Measurements from ENCODE around the gene PSMD2. TPM values are rescaled to one million over a fixed set of nuclear protein-coding genes. Genes with fewer than 3 reads are reported as not detected.

Gene PSMD2
- polyA plus RNA-seq, 1 donor from 2014 or later: 319 TPM

DNA sequence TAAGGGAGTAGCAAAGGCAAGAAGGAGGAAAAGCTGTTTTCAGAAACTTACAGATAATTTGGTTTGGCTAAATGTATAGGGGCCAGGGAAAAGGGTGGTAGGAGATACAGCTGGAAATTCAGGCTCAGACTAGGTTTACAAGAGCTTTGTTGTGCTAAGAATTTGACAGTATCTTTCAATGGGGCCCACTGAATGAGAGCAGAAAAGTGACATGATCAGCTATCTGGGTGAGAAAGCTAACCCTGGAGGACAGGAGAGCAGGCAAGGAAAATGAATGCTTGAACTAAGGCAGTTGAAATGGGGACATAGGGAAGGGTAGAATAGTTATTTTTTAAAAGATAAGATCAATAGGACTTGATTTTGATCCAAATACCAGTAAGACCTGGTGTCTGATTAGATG lies 12.6 kb downstream of the PSMD2 start:
- TF ChIP-seq RAD21 (conservative IDR thresholded peaks at IDR 0.05) (no peak), SMC3 (conservative IDR thresholded peaks at IDR 0.05; ENCODE audit: poor library complexity) (no peak), POLR2AphosphoS5 (IDR thresholded peaks at IDR 0.05) (no peak)
- Histone ChIP-seq H3K9ac (ENCODE audit: low read length) (no peak overlapping the region), H3K27me3 (ENCODE audit: insufficient read depth, low read depth, low read length) (no peaks in the 10 kb centered on the region), H3K36me3 (ENCODE audit: insufficient read depth, low read length) (no peaks in the 10 kb centered on the region), H4K20me1 (ENCODE audit: insufficient read depth) (no peaks in the 10 kb centered on the region), H2AFZ (ENCODE audit: low read depth, low read length) (no peak overlapping the region), H3K9me2 (ENCODE audit: insufficient read depth, low read length) (no peaks in the 10 kb centered on the region), H3K79me2 (replicated peaks; ENCODE audit: insufficient read depth, low read length) (peaks cover 14% of the 10 kb centered on the region), H3K4me3 (ENCODE audit: low read length) (no peak overlapping the region), H3K9me3 (ENCODE audit: low read length) (no peaks in the 10 kb centered on the region), H3K4me2 (ENCODE audit: low read length) (no peak overlapping the region), H3K27ac (ENCODE audit: low read length) (no peak overlapping the region), H3F3A (ENCODE audit: insufficient read depth, low read length, poor library complexity, severe bottlenecking) (no peaks in the 10 kb centered on the region)

DNA sequence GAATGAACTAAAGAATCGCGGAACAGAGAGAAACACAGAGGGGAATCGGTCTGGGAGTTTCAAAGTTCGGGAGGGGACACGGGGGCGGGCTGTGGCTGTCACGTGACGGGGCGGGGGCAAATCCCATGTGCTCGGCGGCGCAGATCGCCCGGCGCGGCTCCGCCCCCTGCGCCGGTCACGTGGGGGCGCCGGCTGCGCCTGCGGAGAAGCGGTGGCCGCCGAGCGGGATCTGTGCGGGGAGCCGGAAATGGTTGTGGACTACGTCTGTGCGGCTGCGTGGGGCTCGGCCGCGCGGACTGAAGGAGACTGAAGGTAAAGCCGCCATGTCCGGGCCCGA lies 15.3 kb downstream of the PSMD2 start, which contains the start of gene EIF4G1:
TSS of gene EIF4G1 (plus strand) at position 244 of the 337 bp plus-strand sequence. CDS start 1,191 bp downstream, outside the sequence.
- Histone ChIP-seq H3K27ac (ENCODE audit: low read length) (peak within 1 kb of the TSS; percentile 62), H3K9me3 (ENCODE audit: low read length) (no peaks in the 10 kb centered on the region), H3K4me3 (ENCODE audit: low read length) (peak within 1 kb of the TSS; percentile 87), H3K79me2 (replicated peaks; ENCODE audit: insufficient read depth, low read length) (peaks cover 31% of the 10 kb centered on the region), H2AFZ (ENCODE audit: low read depth, low read length) (peak within 1 kb of the TSS; percentile 60), H3K9me2 (ENCODE audit: insufficient read depth, low read length) (no peaks in the 10 kb centered on the region), H3K9ac (ENCODE audit: low read length) (peak within 1 kb of the TSS; percentile 81), H4K20me1 (ENCODE audit: insufficient read depth) (no peaks in the 10 kb centered on the region), H3F3A (ENCODE audit: insufficient read depth, low read length, poor library complexity, severe bottlenecking) (no peaks in the 10 kb centered on the region), H3K36me3 (ENCODE audit: insufficient read depth, low read length) (no peaks in the 10 kb centered on the region), H3K27me3 (ENCODE audit: insufficient read depth, low read depth, low read length) (no peaks in the 10 kb centered on the region), H3K4me2 (ENCODE audit: low read length) (peak within 1 kb of the TSS; percentile 89)
- TF ChIP-seq MXI1 (conservative IDR thresholded peaks at IDR 0.05; ENCODE audit: poor library complexity, severe bottlenecking) (peak; percentile 39), POLR2AphosphoS5 (IDR thresholded peaks at IDR 0.05) (peak; percentile 80), SMC3 (conservative IDR thresholded peaks at IDR 0.05; ENCODE audit: poor library complexity) (no peak), TAF1 (IDR thresholded peaks at IDR 0.05; ENCODE audit: low read depth) (no peak)
- TF ChIP-seq, protein P1, sequence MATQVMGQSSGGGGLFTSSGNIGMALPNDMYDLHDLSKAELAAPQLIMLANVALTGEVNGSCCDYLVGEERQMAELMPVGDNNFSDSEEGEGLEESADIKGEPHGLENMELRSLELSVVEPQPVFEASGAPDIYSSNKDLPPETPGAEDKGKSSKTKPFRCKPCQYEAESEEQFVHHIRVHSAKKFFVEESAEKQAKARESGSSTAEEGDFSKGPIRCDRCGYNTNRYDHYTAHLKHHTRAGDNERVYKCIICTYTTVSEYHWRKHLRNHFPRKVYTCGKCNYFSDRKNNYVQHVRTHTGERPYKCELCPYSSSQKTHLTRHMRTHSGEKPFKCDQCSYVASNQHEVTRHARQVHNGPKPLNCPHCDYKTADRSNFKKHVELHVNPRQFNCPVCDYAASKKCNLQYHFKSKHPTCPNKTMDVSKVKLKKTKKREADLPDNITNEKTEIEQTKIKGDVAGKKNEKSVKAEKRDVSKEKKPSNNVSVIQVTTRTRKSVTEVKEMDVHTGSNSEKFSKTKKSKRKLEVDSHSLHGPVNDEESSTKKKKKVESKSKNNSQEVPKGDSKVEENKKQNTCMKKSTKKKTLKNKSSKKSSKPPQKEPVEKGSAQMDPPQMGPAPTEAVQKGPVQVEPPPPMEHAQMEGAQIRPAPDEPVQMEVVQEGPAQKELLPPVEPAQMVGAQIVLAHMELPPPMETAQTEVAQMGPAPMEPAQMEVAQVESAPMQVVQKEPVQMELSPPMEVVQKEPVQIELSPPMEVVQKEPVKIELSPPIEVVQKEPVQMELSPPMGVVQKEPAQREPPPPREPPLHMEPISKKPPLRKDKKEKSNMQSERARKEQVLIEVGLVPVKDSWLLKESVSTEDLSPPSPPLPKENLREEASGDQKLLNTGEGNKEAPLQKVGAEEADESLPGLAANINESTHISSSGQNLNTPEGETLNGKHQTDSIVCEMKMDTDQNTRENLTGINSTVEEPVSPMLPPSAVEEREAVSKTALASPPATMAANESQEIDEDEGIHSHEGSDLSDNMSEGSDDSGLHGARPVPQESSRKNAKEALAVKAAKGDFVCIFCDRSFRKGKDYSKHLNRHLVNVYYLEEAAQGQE (IDR thresholded peaks at IDR 0.05; ENCODE audit: borderline replicate concordance): peak; percentile 38

- Histone ChIP-seq H3K4me2 (ENCODE audit: low read length) (peak overlapping the region; percentile 89), H3K79me2 (replicated peaks; ENCODE audit: insufficient read depth, low read length) (peaks cover 35% of the 10 kb centered on the region), H2AFZ (ENCODE audit: low read depth, low read length) (no peak overlapping the region), H3F3A (ENCODE audit: insufficient read depth, low read length, poor library complexity, severe bottlenecking) (no peaks in the 10 kb centered on the region), H3K9me3 (ENCODE audit: low read length) (no peaks in the 10 kb centered on the region), H3K9ac (ENCODE audit: low read length) (peak overlapping the region; percentile 81), H3K36me3 (ENCODE audit: insufficient read depth, low read length) (no peaks in the 10 kb centered on the region), H3K9me2 (ENCODE audit: insufficient read depth, low read length) (no peaks in the 10 kb centered on the region), H4K20me1 (ENCODE audit: insufficient read depth) (no peaks in the 10 kb centered on the region), H3K27ac (ENCODE audit: low read length) (peak overlapping the region; percentile 62), H3K27me3 (ENCODE audit: insufficient read depth, low read depth, low read length) (no peaks in the 10 kb centered on the region), H3K4me3 (ENCODE audit: low read length) (peak overlapping the region; percentile 87)
- no peak for TF ChIP-seq EZH2 (IDR thresholded peaks at IDR 0.05; ENCODE audit: borderline replicate concordance, insufficient read depth, low read length, poor library complexity, severe bottlenecking)
- TF ChIP-seq MXI1 (conservative IDR thresholded peaks at IDR 0.05; ENCODE audit: poor library complexity, severe bottlenecking): peak; percentile 68
- TF ChIP-seq TAF1 (IDR thresholded peaks at IDR 0.05; ENCODE audit: low read depth): no peak
- TF ChIP-seq POLR2AphosphoS5 (IDR thresholded peaks at IDR 0.05): no peak
- TF ChIP-seq, protein P1 (IDR thresholded peaks at IDR 0.05; ENCODE audit: borderline replicate concordance): peak; percentile 25
Observed at GRCh38 chr3:184314700-184315542, 15.9 kb downstream of the PSMD2 start.

Measured in neural cell (in vitro differentiated cells).